COR-L47 (cell line): Measurements from ENCODE around the gene MCM3AP.

ENCODE experiments used
- DNase-seq: peaks from one replicate; lab custom pipeline; 2025; lab: John Stamatoyannopoulos, UW

MCM3AP gene

DNA sequence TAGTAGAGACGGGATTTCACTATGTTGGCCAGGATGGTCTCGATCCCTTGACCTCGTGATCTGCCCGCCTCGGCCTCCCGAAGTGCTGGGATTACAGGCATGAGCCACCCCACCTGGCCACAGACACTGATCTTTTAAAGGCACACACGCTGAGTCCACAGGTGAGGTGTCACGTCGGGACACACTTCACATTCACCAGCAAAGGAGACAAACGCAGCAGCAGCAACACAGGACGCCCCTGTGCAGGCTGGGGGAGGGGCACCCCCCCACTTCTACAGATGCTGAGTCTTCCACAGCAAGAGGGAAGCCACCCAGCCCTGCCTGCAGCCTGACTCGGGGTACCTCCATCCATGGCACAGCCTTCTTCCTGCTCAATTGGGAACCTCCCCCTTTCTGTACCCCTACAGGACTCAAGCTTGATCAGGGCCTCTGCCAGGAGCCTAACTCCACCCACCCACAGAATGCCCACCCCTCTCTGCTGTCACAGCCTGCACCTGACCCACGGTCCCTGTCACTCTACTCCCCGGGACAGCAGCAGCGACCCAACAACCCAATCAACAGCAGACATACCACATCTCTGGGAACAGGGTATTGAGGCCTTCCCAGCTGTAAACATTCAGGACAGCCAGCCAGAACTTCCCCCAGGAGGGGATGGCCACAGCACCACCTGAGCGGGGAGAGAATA lies 66.4 kb downstream of the MCM3AP start:
- DNase-seq = no peak

DNA sequence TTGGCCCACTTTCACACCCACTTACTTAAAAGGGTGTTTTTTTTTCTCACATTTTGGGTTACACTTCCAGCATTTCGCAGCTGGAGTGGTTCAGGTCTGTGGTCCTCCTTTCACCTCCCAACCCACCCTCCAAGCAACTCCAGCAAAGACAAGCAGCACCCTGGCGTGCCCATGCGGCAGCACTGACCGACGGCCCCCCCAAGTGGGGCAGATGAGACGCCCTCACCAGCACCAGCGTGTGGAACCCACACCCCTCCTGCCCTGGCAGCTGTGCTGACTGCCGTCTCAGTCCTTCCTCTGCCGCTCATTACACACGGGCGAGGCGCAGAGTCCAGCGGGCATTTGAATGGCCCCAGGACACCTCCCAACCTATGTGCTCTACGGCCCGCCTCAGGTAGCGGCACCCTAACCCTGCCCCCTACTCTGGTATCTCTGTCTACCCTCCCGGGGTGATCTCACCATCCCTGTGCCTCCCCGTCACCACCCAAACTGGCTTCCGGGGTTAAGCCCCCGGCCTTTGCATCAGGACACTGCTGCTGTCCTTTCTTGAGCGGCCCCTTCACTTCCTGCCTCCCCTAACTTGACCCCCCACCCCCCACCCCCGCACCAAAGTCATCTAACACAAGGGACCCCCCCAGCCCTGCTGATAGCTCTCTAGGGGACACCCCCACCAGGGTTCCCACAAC lies 67.8 kb downstream of the MCM3AP start:
- no peak for DNase-seq

DNA sequence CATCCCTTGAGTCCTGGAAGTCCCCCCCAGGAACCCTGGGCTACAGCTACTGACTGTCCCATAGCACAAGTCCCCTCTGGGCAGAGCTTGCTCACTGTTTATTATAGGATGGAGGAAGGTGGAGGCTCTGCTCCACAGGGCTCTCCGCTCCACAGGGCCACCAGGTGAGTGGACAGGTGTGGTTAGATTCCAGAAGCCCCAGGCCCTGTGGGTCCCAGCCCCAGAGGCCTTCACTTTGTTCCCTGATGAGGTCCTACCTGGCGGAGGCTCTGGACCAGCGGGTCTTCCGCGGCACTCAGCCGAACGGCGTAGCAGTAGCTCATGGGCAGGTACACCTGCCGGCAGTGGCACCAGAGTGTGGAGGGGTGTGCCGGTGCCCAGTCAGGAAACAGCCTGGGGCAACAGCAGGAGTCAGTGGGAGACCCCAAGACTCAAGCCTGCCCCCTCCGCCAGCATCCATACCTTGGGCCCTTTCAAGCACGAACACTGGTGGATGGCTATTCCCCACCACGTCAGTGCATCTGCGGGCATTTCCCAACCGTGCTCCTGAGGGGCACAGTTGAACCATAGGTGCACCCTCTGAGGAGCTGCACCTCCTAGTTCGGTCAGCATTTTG lies 69.2 kb downstream of the MCM3AP start:
- DNase-seq = no peak

DNA sequence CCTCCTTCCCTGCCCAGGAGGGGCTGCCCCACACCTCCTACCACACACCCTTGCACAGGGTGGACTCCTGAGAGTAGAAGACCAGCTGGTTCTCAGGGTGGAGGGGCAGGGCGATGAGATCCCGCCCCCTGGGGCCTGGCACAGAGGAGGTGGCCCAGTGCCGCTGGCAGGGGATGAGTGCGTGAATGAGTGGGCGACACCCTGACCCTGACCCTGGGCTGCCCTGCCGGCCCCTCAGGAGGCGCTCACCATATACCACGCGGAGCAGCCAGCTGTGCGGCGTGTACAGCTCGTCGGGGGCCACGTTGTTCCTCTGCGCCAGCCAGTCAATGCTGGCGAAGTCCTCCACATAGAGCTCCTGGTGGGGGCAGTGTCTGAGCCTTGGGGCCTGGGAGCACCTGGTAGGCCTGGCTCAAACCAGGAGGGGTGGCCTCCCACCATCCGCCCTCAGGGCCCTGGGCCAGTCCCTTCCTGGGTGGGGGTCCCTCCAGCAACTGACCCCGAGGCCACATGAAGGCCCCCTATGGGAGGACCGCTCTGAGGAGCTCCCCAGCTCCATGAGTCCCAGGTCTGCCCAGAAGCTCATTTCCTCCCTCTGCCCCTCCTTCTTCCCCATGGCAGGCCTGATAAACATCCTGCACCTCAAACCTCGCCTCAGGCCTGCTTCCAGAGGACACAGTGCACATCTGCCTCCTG lies 69.8 kb downstream of the MCM3AP start:
- DNase-seq = no peak

DNA sequence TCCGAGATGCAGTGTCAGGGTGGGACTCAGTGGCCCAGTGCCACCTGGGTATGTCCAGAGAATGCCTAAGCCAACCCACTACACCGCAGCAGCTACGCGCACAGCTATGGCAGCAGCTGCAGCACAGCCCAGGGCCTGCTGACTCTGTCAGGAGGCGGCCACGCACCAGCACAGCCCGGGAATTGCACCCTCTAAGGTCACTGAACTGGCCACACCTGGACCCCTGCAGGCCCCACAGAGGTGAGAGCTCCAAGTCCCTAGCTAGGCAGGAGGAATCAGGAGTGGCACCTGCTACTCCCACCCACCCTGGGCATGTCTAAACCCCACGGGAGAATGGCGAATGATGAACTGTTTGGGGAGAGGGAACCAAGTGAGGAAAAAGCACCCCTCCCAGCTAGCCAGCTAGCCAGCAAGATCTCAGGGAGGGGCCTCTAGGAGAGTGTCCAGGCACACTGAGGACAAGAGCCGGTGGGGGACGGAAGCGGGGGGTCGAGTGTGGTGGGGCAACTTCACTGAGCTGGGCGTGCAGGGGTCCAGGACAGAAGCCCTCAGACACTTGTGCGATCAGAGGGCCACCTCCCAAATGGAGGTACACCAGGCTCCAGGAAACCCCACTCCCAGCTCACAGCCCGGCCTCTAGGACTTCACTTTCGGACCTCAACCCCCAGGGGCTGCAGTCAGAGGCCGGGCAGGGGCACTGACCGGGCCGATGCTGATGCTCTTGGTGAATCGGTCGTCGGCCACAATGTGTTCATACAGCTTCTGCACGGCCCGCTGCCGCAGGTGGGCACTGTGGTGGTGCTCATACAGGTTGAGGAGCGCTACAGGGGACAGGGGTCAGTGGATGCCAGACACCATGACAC lies 70.7 kb downstream of the MCM3AP start:
- no peak for DNase-seq

DNA sequence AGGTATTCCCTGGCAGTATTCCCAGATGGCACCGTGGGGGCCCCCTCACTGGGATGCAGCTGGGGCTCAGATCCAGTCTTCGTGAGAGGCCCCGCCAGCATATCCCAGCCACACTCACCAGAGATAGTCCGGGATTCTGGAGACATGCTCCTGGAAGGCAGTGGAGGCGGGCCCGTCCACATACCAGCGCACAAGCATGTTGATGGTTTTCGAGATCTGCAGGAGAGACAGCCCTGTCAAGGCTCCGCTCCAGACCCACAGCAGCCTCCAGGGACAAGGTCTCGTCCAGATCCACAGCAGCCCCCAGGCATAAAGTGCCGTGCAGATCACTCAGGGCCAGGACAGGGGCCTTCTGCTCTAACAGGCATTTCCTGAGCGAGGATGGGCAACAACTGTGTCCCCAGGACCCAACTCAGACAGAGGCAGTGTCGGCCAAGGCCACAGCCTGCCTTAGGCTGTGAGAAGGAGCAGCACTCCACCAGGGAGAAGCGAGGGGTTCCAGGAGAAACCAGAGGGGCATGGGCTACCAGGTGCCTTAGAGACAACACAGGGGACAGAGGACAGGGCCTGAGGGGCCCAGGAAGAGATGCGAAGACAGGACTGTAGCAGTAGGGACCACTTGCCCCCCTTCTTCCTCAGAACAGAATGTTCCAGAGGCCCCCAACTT lies 71.7 kb downstream of the MCM3AP start:
- no peak for DNase-seq

DNA sequence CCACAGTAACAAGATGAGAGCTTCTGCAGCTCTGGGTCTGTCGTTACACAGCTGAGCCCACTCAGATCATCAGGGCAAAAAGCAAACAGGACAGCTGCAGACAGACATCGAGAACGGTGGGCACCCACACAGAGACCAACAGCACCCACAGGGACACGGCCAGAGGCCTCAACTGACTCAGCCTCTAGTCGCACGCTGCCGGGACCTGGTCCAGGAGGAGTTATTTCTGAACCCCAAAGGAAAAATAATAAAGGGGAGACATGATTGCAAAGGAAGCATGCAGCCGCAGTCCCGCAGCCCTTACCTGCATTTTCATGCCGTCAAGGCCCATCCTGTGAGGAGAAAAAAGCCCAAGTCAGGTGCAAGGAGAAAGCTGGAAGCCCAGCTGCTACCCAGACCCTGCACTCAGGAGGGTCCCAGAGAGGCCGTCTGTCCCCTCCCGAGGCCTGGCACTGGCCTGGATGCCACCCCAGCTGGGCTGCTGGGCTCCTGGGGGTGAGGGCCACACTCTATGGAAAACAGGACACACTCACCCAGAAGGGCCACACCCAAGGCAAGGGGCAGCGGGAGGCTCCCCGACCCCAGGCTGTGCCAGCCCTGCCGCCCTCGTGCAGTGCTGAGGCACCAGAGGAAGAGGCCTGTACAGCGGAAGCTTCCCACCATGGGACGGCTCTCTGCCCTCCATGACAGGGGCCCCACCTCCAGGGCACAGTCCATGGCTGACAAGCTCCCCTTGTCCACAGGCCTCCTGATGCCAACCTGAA lies 72.5 kb downstream of the MCM3AP start:
- no peak for DNase-seq

DNA sequence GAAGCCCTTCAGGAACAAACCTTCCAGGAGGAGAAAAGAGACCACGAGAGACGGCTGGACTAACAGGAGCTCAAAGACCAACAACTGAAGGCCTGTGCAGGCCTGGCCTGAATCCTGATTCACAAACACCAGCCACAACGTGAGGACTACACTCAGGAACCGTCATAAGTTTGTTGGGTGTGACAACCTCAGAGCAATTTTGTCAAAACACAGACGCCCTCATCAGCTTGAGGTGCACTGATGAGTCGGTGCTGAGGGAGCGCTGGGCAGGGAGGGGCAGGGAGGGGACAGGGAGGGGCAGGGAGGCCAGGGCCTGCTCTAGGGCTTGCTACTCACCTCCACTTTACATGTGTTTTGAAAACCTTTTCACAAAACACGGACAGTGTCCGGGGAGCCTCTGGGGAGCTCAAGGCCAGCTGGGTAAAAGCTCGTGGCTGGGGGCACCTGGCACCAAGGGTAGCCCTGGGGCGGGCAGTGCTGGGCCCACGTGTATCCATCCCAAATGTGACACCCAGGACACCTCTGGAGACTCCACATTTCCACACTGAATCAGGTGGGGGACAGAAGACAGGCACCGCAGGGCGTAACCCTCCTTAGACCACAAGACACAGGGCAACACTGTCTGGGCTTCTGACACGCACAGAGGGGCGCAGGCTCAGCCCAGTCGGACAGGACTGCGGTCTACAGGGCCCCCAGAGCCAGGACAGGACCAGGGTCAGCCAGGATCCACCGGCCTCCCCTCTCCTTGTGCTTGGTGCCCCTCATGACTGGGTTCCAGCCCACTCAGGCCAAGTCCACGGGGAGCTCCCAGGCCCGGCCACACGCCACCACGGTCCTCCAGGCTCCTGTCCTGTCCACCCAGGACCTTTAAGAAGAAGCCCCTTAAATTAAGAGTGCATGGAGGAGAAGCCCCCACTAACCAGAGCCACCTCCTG lies 73.4 kb downstream of the MCM3AP start:
- no peak for DNase-seq

DNA sequence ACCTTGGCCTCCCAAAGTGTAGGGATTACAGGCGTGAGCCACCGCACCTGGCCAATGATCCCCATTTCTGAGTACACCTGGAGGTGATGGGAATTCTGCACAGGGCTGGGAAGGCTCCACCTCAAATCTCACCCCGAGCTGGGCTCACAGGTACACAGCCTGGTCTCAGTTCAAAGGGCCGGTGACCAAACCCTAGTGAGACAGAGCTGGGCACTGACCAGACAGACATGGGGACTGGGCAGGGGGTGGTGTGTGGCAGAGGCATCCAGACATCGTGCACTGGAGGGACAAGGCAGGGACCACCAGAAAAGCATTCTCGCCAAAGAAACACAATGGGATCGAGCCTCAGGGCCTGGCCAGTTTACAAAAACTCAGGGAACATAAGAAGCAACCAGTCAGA lies 74.0 kb downstream of the MCM3AP start:
- no peak for DNase-seq

DNA sequence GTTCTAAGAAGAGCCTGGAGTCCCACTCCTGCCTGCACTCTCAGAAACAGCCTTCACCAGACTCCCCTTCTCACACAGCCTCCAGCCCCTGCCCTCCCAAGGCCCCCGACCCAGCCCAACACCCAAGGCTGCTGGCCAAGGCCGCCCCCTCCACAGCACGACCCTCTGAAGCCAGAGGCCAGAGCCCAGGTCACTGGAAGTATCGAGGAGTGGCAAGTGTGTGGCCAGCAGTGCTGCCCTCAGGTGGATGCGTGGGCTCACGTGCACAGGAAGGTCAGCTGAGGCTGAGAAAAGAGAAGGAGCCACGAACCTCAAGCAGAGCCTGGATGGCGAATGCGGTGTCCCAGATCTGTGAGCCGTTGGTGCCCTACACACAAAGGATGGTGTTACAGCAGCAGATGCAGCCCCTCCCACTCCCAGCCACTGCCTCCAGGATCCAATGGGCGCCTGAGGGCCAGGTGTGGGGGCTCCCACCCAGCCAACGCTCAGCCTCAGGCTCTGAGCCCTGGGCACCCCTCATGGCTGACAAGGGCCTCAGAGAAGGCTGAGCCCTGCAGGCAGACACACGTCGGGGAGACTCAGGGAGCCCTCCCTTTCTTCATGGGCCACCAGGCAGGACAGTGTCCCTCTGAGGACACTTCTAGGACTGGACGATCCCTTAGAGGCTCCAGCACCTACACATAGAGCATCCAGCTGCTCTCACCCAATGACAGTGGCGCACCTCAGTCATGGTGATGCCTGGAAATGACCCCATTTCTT lies 74.9 kb downstream of the MCM3AP start:
- DNase-seq = no peak

DNA sequence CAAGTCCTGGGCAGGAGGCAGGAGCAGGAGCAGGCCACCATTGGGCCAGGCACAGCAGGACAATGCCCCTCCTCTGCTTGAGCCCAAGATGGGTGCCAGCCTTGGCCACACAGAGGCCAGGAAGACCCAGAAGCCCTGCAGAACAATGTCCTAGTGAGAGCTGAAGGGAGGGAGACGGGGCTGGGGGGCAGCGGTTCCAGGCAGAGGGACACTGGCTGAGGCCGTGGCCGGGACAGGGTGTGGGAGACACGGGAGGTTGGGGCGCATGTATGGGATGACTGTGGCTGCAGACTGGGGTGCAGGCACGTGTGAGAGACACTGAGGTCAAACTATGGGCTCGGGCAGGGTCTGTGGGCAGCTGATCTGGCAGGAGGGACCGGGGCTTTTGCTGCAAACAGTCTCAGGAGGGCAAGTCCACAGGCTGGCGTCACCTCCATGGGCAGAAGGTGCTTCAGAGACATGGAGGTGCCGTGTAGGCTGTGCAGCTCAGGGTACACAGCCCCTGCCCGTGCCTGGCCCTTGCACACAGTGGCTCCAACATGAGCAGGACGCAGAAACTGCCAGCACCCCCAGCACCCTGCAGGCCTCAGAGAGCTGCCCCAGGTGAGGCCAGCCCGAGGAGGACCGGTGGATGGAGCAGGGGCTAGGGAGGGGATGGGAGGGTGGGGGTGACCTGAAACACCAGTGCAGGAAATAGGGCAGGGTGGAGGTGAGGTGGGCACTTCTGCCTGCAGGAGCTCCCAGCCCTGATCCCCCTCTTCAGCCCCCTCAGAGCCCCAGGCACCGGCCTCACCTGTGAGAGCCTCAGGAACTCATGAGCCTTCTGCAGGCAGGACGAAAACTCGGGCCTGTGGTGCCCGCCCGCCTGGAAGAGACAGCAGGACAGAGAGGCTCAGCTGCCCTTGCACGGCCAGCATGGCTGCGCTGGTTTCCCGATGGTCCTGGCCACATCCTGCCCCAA lies 76.4 kb downstream of the MCM3AP start:
- no peak for DNase-seq

DNA sequence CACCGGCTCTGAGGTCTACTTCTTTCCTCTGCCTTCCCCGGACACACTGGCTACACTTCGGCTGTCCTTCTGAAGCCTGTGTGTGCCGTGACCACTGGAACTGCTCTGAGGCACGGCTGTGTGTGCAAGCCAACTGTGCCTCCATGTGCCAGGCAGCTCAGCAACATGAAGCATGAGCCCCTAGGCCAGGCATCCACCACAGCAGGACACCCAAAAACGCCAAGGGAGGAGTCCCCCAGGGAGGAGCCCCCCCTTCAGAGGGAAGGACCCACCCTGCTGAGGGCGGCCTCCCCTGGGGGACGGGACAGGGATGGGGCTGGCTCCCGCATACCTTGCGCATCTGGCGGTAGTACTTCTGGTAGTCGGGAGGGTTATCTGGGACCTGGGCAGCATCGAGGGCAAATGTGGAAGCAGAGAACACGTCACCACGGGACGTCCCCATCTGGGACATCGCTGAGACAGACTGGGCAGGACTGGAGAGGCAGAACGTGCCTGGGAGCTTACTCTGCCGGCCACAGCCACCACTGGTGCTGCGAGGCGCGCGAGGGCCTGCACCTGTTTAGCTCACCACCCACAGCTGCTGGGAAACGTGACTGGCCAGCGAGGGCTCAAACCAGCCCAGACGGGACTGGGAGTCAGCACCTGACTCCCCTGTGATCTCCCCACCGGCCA lies 77.4 kb downstream of the MCM3AP start:
- DNase-seq = no peak

DNA sequence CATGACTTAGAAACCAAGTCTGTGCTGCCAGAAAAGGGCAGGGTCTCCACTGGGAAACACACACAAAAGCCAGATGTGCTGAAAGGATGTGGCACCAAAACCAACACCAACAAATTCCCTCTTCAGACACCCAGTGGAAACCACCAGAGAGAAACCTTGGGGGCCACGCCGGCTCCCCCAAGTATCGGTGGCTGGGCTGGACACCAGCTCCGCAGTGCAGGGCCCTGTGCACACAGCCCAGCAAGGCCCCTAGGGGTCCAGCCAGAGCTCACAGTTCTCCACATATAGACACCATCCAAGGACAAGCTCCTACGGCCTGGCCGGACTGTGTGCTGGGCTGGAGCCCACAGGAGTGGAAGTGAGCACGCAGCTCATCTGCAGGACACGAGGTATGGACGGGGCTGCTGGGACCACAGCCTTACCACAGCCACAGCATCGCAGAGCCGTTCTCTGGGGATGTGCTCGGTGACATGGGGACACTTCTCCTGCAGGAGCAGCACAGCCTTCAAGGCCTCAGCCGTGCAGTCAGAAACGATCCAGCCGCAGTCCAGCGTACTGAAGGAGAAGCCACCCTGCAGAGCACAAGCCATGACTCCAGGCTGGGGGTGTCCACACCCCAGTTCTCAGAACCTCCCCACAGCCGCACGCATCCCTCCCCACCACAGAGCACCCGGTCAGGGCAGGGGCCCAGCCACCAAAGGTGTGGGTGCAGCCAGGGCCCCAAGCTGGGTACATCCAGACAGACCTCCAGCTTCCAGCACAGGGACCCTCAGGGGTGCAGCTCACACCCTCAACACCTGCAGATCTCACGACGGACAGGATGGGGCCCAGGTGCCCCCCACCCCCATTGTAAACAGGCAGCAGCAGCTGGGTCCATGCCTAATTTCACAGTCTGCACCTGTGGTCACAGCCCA lies 78.1 kb downstream of the MCM3AP start:
- no peak for DNase-seq

DNA sequence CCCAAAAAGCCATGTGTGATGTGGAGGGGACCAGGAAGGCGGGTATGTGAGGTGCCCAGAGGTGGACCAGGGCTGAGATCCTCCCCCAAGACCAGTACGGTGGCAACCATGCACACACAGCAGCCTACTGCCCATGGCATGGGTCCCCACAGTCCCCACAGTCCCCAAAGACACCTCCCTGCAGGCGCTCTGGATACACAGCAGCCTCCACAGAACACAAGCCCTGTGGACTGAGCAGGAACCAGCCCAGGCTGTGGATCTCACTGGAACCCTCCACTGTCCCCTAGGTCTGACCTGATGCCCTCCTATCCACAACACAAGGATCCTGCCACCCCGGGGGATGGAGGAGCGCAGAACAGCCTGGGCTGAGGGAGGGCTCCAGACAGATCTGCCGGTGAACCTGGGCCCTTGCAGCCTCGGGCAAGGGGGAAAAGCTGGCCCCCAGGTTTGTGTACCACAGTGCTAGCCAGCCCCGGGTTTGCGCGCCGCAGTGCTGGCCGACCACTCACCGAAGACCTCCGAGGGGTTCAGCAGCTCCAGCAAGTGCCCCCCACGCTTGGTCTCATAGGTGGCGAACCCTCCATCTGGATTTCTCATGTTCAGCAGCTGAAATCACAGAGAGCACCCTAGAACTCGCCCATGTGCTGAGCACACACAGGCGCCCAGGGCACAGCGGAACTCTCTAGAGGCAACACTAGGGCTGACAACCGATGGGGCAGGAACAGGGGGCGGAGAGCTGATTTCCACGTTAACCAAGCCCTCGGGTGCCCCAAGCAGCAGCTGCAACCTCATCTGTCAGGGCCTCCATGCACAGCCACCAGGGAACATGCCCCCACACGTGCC lies 79.0 kb downstream of the MCM3AP start:
- DNase-seq = no peak

DNA sequence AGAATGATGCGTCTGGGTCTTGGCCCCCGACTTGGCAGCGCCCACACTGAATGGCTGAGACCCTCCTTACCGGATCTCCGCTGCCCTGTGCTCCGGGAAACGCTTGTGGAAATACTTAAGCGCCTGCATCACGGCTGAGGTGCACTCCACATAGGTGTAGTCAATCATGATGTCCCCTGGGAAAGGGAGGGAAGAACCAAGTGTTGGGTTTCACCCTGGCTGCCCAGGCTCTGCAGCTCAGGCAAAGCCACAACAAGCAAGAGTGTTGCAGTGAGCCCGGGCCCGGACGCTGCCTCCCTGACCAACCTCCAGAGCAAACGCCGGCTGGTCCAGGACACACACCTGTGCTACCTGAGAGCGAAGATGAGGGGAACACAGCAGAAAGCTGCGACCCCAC lies 79.6 kb downstream of the MCM3AP start:
- no peak for DNase-seq
